Measurements from ENCODE around the gene MED25.
"Not testable (repeated sequence)": the region's sequence is repeated elsewhere in the genome, so short reads cannot be mapped to it uniquely, and the experiment has no call there.

MED25 gene

DNA sequence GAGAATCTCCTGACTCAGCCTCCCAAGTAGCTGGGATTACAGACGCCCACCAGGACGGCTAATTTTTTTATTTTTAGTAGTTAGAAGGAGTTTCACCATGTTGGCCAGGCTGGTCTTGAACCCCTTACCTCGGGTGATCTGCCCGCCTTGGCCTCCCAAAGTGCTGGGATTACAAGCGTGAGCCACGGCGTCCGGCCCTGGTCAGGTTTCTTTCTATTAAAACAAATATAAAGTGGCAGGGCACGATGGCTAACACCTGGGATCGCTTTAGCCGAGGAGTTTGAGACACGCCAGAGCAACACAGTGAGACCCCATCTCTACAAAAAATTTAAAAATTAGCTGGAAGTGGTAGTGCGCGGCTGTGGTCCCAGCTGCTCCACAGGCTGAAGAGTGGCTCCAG is 1.5 kb upstream of the MED25 start:
- no peak for DNase-seq (ENCODE audit: low read depth in 2 of 2)

DNA sequence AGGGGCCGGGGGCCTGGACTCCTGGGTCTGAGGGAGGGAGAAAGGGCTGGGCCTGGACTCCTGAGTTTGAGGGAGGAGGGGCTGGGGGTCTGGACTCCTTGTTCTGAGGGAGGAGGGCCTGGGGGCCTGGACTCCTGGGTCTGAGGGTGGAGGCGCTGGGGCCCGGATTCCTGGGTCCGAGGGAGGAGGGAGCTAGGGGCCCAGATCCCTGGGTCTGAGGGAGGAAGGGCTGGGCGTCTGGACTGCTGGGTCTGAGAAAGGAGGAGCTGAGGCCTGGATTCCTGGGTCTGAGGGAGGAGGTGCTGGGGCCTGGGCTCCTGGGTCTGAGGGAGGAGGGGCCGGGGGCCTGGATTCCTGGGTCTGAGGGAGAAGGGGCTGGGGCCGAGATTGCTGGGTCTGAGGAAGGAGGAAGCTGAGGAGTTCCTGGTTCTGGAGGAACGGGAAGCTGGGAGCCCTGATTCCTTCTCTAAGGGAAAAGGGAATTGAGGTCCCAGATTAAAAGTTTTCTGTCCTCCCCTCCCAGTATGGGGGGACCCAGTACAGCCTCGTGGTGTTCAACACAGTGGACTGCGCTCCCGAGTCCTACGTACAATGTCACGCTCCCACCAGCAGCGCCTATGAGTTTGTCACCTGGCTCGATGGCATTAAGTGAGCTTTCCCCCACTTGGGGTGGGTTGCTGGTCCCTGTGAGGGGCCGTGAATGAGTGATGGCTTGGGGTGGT is 721 bp downstream of the MED25 start:
- no peak for DNase-seq (ENCODE audit: low read depth in 2 of 2)

DNA sequence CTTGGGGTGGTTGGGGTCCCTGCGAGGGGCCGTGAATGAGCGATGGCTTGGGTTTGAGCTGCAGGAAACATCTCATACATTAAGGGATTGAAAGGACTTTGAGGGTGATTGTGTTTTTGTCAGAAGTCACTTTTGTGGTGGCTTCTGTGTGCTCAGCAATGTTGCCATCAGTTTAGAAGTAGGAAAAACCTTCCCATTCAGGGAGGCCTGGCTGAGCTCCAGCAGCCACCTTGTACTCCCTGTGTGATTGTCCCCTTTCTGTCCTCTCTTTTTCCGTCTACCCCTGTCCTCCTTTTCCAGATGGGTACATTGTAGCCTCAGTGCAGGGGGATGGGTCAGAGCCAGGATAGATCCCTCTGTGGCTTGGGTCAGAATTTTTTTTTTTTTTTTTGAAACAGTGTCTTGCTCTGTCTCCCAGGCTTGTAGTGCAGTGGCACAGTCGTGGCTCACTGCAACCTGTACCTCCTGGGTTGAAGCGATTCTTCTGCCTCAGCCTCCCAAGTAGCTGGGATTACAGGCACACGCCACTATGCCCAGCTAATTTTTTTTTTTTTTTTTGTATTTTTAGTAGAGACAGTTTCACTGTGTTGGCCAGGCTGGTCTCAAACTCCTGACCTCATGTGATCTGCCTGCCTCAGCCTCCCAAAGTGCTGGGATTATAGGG is 1.5 kb downstream of the MED25 start:
- DNase-seq (ENCODE audit: low read depth in 2 of 2) = not testable (repeated sequence)

- DNase-seq (ENCODE audit: low read depth in 2 of 2) = no peak
These were observed 2.0 kb downstream of the MED25 start for GRCh38 chr19:49820125-49820524.

DNA sequence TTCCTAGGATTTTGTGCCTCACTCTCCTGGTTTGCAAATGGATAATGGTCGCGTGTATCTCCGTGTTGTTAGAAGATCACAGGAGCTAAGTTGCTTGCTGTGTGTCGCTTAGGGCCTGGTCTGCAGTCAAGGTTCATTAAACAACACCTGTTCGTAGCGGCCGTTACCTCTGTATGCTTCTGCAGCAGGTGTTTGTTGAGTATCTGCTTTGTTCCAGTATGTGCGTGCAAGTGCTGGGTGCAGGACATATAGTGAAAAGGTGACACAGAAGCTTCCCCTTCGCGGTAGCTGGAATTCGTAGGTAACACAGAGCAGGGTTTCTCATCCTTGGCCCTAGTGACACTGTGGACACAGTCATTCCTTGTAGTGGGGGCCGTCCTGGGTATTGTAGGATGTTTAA is 5.4 kb downstream of the MED25 start:
- no peak for DNase-seq (ENCODE audit: low read depth in 2 of 2)

DNA sequence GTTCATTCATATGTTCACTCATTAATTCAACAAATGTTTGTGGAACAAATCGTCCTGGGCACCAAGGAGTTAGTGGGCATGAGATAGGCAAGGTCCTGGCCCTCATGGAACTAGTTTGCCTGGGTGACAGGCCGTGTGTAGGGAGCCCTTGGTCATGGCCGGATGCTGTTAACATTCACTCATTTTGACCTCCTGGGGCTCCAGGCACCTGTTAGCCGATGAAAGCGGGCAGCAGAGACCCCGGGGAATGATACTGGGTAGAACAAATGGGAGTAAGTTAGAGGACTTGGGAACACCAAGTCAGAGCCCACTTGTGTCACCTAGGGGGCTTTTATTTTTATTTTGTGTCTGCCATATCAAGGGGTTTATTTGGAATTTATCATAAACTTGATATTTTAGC is 6.6 kb downstream of the MED25 start:
- DNase-seq (ENCODE audit: low read depth in 2 of 2) = no peak

DNA sequence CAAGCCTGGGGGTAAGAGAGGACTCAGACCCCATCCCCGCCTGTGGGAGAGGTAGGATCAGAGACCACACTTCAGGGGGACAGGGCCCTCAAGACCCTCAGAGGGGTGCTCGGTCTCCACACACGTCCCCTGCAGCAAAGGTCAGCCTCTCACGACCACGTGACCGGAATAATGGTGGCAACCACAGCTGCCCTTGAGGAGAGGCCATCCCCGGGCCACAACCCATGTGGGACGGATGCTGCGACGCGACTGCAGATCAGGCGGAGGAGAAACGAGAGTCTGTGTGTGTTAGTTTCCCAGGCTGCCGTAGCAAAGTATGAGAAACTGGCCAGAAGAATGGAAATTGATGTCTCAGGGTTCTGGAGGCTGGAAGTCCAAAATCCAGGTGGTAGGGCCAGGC is 8.9 kb downstream of the MED25 start:
- DNase-seq (ENCODE audit: low read depth in 2 of 2) = no peak

DNA sequence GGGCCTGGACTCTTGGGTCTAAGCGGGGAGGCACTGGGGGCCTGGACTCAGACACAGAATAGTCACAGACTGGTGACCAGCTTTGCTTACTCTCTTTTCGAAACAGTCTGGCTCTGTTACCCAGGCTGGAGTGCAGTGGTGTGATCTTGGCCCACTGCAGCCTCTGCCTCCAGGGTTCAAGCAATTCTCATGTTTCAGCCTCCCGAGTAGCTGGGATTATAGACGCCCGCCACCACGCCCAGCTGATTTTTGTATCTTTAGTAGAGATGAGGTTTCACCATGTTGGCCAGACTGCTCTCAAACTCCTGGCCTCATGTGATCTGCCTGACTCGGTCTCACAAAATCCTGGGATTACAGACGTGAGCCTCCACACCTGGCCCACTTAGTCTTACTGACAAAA is 11.1 kb downstream of the MED25 start:
- DNase-seq (ENCODE audit: low read depth in 2 of 2) = no peak

DNA sequence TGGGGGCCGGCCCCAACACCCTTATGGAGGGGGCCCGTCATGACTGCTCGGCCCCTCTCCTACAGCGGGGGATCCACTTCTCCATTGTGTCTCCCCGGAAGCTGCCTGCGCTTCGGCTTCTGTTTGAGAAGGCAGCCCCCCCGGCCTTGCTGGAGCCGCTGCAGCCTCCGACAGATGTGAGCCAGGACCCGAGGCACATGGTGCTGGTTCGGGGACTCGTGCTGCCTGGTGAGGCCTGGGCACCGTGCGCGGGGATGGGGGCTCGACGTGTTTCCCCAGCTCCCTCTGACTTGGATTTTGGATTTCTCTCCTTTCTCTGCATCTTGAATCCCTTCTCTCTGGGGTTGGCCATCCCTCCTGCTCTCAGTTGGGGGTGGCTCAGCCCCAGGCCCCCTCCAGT is 11.6 kb downstream of the MED25 start:
- DNase-seq (ENCODE audit: low read depth in 2 of 2) = no peak

- DNase-seq (ENCODE audit: low read depth in 2 of 2) = no peak
These were observed 12.7 kb downstream of the MED25 start for GRCh38 chr19:49830766-49831165.

GRCh38 chr19:49831592-49831991 is 13.5 kb downstream of the MED25 start:
- DNase-seq (ENCODE audit: low read depth in 2 of 2) = no peak

GRCh38 chr19:49832556-49832955 is 14.5 kb downstream of the MED25 start:
- DNase-seq (ENCODE audit: low read depth in 2 of 2) = no peak

DNA sequence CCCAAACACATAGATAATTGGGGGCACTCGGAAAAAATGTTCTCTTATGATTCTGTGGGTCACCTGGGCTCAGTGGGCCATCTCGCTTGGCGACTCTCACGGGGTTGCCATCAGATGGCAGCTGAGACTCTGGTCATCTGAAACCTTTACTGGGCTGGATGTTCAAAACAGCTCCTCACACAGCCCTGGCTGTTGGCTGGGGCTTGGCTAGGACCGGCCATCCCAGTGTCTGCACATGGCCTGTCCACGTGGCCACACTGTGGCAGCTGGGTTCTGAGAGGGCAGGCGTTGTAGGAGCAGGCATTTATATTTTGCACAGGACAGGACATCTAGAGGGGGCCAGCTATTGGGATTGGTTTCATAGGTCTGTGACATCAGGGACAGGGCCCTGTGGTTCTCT is 15.5 kb downstream of the MED25 start:
- no peak for DNase-seq (ENCODE audit: low read depth in 2 of 2)

DNA sequence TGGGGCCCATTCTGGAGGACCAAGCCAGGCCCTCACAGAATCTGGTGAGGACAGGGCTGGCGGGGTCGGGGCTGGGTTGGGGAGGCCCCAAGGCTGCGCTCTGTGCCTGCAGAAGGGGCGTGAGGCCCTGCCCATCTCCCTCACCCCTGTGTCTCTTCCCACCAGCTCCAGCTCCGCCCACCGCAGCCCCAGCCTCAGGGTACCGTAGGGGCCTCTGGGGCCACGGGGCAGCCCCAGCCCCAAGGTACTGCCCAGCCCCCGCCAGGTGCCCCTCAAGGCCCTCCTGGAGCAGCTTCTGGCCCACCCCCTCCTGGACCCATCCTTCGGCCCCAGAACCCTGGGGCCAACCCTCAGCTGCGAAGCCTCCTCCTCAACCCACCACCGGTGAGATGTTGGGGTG is 17.5 kb downstream of the MED25 start:
- DNase-seq (ENCODE audit: low read depth in 2 of 2) = no peak

- DNase-seq (ENCODE audit: low read depth in 2 of 2) = no peak
These were observed 18.3 kb downstream of the MED25 start for GRCh38 chr19:49836176-49837008.

DNA sequence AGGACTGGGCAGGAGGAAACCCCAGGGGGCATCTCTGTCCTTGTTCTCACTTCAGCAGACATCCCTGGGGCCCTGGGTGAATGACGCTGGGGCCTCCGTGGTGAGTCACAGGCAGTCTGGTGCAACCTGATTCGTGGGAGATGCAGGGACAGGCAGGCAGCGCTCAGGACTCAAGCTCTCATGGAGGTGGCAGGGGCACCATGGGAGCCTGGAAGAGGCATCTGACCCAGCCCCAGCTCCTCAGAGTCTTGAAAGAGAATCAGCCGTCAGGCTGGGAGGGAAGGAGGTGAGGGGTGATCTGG is 18.9 kb downstream of the MED25 start:
- no peak for DNase-seq (ENCODE audit: low read depth in 2 of 2)

- DNase-seq (ENCODE audit: low read depth in 2 of 2) = no peak
These were observed 19.3 kb downstream of the MED25 start for GRCh38 chr19:49837425-49837824.

- DNase-seq (ENCODE audit: low read depth in 2 of 2) = no peak
These were observed 20.9 kb downstream of the MED25 start for GRCh38 chr19:49838885-49839588.

GRCh38 chr19:49839713-49840112 is 21.6 kb downstream of the MED25 start:
- no peak for DNase-seq (ENCODE audit: low read depth in 2 of 2)

GRCh38 chr19:49840321-49840720 is 22.2 kb downstream of the MED25 start:
- DNase-seq (ENCODE audit: low read depth in 2 of 2) = no peak

DNA sequence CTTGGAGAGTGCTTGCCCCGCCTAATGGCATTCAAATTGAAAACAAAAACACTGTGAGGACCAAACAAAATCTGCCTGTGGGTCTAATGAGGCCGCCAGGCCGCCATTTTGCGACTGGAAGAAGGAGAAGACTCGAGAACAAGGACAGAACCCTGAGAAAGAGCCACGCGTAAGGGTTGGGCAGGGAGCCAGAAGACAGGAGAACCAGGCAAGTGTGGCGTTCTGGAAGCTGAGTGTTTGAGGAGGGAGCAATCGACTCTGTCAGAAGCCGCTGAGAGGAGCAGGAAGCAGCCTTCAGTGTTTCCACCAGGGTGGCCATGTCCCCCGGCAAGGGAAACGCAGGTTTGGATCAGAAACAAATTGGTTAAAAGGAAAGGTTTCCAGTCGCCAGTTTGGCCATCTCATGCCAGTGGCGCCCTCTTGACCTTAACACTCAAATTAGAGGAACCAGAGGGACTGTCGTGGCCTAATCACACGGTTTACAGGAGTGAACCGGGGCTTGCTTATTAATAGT is 22.7 kb downstream of the MED25 start:
- no peak for DNase-seq (ENCODE audit: low read depth in 2 of 2)

DNA sequence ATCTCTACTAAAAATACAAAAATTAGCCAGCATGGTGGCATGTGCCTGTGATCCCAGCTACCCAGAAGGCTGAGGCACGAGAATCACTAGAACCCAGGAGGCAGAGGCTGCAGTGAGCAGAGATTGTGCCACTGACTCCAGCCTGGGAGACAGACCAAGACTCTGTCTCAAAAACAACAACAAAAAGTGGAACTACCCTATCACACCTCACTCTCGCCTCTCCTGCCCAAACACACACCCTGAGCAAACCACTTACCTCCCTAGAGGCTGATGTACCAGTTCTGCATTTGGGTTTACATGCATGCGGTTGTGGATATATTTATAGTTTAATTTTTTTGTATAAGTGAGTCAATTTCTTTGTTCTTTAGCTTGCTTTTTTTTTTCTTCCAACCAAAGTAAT is 25.2 kb downstream of the MED25 start:
- DNase-seq (ENCODE audit: low read depth in 2 of 2) = no peak

All from fibroblast of skin of left biceps (primary cell).